BJ (cell line): ENCODE data around the gene RAI1. TPM values are rescaled to one million over a fixed set of nuclear protein-coding genes. Genes with fewer than 3 reads are reported as not detected.

Experiments used
- CTCF ChIA-PET: fragments of 350-600 bp; formaldehyde crosslinking; extraction: SDS; loops from one replicate; lab custom pipeline; 2021; ENCODE audit warnings: antibody characterized with exemption, inconsistent platforms; lab: Yijun Ruan, JAX
- POLR2A ChIA-PET: fragments of 300-600 bp; sonication (Branson Sonifier 250); formaldehyde crosslinking; extraction: SDS; loops from one replicate; lab custom pipeline; 2021; ENCODE audit warnings: antibody characterized with exemption; lab: Charles Lee
- DNase-seq: peaks from one replicate; pipeline ENCODE4 v3.0.0-alpha.2; 2011; ENCODE audit warnings: low read depth
- H3K27me3 ChIP-seq: 2 replicates; pipeline ENCODE4 v1.6.0; 2011; ENCODE audit warnings: low read length; ENCODE audit not compliant: control insufficient read depth, insufficient read depth
- H3K36me3 ChIP-seq: 2 replicates; pipeline ENCODE4 v1.5.1; 2011; ENCODE audit warnings: low read length; ENCODE audit not compliant: control insufficient read depth, insufficient read depth
- H3K4me3 ChIP-seq: 2 replicates; pipeline ENCODE4 v1.5.1; 2011; ENCODE audit warnings: low read depth, mild to moderate bottlenecking, control low read depth, low read length
- polyA plus RNA-seq: library from polyadenylated mRNA; depleted of rRNA; stranded (reverse); fragments of >200 nt; gene quantifications from 2 replicates; pipeline ENCODE4 v1.2.3, GENCODE V29; 2011
- TF ChIP-seq, protein P1 (sequence below): IDR thresholded peaks from 2 replicates; pipeline ENCODE4 v1.5.1; 2011; ENCODE audit warnings: low read depth, mild to moderate bottlenecking, control low read depth, inconsistent platforms, low read length, moderate library complexity; ENCODE audit not compliant: insufficient read depth

The RAI1 gene
- polyA plus RNA-seq, 1 experiment = 2.4 TPM

DNA sequence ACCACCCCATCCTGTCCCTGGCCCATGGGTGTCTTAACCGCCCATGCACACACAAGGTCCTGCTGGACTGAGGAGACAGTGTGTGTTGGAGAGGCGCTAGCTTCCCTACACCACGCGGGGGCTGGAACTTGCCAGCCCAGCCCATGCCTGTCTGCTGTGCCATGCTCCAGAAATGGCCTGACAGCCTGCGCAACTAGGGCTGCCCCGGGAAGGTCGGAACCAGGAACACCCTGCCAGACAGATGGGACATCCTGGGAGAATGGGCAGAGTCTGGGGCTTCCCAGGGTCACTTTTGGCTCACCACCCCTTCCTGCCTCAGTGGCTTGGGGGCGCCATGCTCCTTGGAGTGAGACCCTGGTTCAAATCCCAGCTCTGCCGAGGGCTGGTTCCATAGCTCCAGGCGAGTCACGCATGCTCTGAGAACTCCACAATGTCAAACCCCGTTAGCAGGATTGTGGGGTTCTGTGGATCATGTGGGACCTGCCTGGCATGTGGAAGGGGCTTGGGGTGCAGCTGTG is 119.3 kb downstream of the RAI1 start:
- TF ChIP-seq, protein P1, sequence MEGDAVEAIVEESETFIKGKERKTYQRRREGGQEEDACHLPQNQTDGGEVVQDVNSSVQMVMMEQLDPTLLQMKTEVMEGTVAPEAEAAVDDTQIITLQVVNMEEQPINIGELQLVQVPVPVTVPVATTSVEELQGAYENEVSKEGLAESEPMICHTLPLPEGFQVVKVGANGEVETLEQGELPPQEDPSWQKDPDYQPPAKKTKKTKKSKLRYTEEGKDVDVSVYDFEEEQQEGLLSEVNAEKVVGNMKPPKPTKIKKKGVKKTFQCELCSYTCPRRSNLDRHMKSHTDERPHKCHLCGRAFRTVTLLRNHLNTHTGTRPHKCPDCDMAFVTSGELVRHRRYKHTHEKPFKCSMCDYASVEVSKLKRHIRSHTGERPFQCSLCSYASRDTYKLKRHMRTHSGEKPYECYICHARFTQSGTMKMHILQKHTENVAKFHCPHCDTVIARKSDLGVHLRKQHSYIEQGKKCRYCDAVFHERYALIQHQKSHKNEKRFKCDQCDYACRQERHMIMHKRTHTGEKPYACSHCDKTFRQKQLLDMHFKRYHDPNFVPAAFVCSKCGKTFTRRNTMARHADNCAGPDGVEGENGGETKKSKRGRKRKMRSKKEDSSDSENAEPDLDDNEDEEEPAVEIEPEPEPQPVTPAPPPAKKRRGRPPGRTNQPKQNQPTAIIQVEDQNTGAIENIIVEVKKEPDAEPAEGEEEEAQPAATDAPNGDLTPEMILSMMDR = no peak
- Histone ChIP-seq H3K4me3 (no peak overlapping the region), H3K27me3 (no peaks in the 10 kb centered on the region), H3K36me3 (peaks cover 49% of the 10 kb centered on the region)
- ChIA-PET CTCF (interaction anchor here (0.6 to 3.5 kb wide), 5 partner anchors 11 to 120 kb away, joined by 3 to 11 read pairs (median 3); no protein-coding TSS in a partner anchor), POLR2A (no interaction called here)
- no peak for DNase-seq

DNA sequence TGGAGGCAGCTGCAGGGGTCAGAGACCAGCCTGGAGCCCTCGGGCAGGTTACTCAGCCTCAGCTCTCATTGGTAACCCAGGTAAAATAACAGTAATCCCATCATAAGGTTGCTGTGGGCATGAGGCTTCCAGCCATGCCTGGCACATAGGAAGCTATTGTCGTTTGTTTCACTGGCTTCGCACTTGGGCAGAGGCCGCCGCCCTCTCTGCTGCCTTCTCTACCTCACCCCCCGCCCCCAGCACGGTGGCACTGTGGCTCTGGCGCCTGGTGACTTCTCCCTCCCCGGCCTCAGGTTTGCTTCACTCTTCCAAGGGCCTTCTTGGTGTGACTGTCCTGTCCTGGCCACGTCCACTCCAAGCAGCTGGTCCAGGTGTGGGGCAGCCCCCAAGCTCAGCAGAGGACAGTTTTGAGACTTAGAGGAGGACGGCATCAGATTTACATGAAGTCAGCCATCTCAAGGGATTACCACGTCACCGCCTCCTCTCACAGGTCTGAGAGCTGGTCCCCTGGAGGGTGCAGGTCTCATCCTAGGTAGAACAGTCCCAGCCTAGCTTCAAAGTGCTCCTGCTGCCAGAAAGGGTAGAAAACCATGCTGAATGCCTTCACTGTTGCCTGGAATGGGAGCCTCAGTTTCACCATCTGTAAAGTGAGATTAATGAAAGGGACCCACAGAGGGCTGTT is 120.7 kb downstream of the RAI1 start:
- CTCF ChIA-PET = interaction anchor here (0.6 to 3.5 kb wide), 4 partner anchors 10 to 122 kb away, joined by 3 to 11 read pairs (median 3); no protein-coding TSS in a partner anchor
- POLR2A ChIA-PET = no interaction called here
- H3K36me3 ChIP-seq = peaks cover 42% of the 10 kb centered on the region
- H3K27me3 ChIP-seq = no peaks in the 10 kb centered on the region
- DNase-seq = no peak
- no peak overlapping the region for H3K4me3 ChIP-seq
- TF ChIP-seq, protein P1 = no peak

DNA sequence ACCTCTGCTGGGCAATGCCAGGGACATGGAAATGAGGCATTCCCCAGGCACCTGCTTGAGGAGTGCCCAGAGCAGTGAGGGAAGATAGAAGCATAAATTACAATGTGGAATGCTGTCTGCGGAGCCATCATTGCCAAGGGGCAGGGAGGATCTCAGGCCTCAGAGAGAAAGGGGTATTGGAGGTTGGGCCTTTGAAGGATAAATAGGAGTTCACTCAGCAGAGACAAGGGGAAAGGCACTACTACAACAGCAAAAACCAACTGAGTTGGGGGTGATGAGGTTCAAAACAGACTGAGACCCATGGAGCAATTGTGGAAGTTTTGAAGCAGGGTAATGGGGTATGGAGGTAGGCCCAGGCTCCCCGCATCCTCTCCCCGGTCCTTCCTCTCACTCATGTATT is 122.7 kb downstream of the RAI1 start:
- no peak overlapping the region for H3K4me3 ChIP-seq
- ChIA-PET POLR2A (no interaction called here), CTCF (interaction anchor here (1.6 kb wide), 1 partner anchor 8 kb away, joined by 4 read pairs; no protein-coding TSS in a partner anchor)
- no peak for DNase-seq
- H3K27me3 ChIP-seq = no peaks in the 10 kb centered on the region
- H3K36me3 ChIP-seq = peaks cover 33% of the 10 kb centered on the region
- TF ChIP-seq, protein P1 = no peak

DNA sequence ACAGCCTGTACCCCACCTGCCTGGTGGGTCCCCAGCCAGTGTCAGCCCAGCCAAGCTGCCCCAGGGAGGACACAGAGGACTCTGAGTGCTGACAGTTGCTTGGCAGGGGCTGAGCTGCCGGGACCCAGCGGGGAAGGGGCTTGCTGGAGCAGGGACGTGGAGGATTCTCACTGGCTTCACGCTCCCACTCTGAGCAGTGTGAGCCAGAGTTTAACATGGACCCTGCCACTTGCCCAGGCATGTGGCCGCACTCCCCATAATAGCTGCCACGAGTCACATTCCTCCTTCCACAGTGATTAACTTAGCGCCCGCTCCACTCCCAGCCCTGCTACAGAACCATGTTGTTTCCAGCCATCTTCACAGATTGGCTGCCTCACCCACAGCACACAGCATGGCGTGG is 124.3 kb downstream of the RAI1 start:
- H3K27me3 ChIP-seq = no peaks in the 10 kb centered on the region
- H3K36me3 ChIP-seq = peaks cover 28% of the 10 kb centered on the region
- DNase-seq = no peak
- CTCF ChIA-PET = no interaction called here
- POLR2A ChIA-PET = no interaction called here
- H3K4me3 ChIP-seq = no peak overlapping the region
- TF ChIP-seq, protein P1 = no peak

DNA sequence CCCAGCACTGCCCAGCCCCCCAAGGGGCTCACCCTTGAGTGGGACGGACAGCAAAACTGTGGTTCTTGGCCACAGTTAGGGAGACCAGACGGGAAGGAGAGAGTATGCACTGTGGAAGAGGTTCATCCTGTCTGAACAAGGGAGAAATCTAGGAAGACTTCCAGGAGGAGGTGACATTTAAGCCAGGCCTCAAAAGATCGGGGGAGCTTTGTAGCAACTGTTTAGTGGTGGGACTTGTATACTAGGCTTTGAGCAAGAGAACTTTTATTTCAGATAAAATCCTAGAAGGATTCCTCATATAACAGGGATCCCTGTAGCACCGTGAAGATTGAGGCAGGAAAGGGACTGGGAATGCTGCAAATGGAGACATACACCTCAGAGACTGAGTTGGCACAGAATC is 124.8 kb downstream of the RAI1 start:
- no peak for DNase-seq
- ChIA-PET CTCF (interaction anchor here (0.8 kb wide), 1 partner anchor 9 kb away, joined by 4 read pairs; no protein-coding TSS in a partner anchor), POLR2A (no interaction called here)
- TF ChIP-seq, protein P1 = no peak
- no peaks in the 10 kb centered on the region for H3K27me3 ChIP-seq
- H3K4me3 ChIP-seq = no peak overlapping the region
- peaks cover 26% of the 10 kb centered on the region for H3K36me3 ChIP-seq
